Heart right ventricle (tissue), 16 donors: ENCODE measurements around the gene RPS6KA2. TPM values are rescaled to one million over a fixed set of nuclear protein-coding genes. Genes with fewer than 3 reads are reported as not detected.

Experiments
- ATAC-seq, 8 donors: fragments of 200-7000 bp; cut with Tn5 transposase; one replicate each; pipeline ENCODE4 v1.9.1; 2020; ENCODE audit warnings: mild to moderate bottlenecking in 8 of 8, moderate library complexity in 8 of 8, moderate number of reproducible peaks in 1 of 8
- DNase-seq, 2 donors: peaks; one replicate each; pipeline ENCODE4 v3.0.0-alpha.2; 2020
- H3K27ac ChIP-seq, 10 donors: fragments of 200-600 bp; sonication (generic) in 2 of 10; one replicate each; pipeline versions ENCODE4 v1.5.0 to v1.8.0; 2020 to 2022; ENCODE audit warnings: mild to moderate bottlenecking in 3 of 10
- H3K27me3 ChIP-seq, 7 donors: fragments of 200-600 bp; one replicate each; pipeline ENCODE4 v1.8.0; 2021 to 2022; ENCODE audit warnings: mild to moderate bottlenecking in 2 of 7
- H3K36me3 ChIP-seq, 9 donors: fragments of 200-600 bp; sonication (generic) in 1 of 9; one replicate each; pipeline versions ENCODE4 v1.5.0 to v1.8.0; 2020 to 2022; ENCODE audit warnings: mild to moderate bottlenecking in 2 of 9
- H3K4me1 ChIP-seq, 9 donors: fragments of 200-600 bp; sonication (generic) in 1 of 9; one replicate each; pipeline versions ENCODE4 v1.5.0 to v1.8.0; 2020 to 2022; ENCODE audit warnings: mild to moderate bottlenecking in 4 of 9
- H3K4me3 ChIP-seq, 10 donors: fragments of 200-600 bp; sonication (generic) in 2 of 10; one replicate each; pipeline versions ENCODE4 v1.5.0 to v1.8.0; 2020 to 2022; ENCODE audit warnings: mild to moderate bottlenecking in 7 of 10, moderate library complexity in 2 of 10
- H3K9me3 ChIP-seq, 11 donors: fragments of 200-600 bp in 10 of 11; sonication (generic) in 2 of 11; one replicate each; pipeline versions ENCODE4 v1.5.0 to v1.8.0; 2013 to 2022; ENCODE audit warnings: mild to moderate bottlenecking in 2 of 11, control low read depth in 1 of 11, moderate library complexity in 1 of 11
- WGBS, 2 donors: extraction: QIAGEN DNeasy Blood & Tissue Kit; methylation state at CpG; one replicate each; pipeline ENCODE4 v1.1.7; 2013; ENCODE audit warnings: inconsistent platforms in 1 of 2; 5-methylcytosine and 5-hydroxymethylcytosine counted together
- intact Hi-C, 10 donors: fragments of 100-400 bp; cut with DNase I; formaldehyde crosslinking; loops; one replicate each; pipeline versions ENCODE4 v1.11.1 to v1.14.2; 2022
- polyA plus RNA-seq, 2 donors: library from polyadenylated mRNA; stranded (reverse); fragments of 200-250 nt; gene quantifications; one replicate each; pipeline ENCODE4 v1.2.3, GENCODE V29; 2013
- total RNA-seq, 10 donors: library from RNA; stranded (reverse); fragmentation: NEBNext Ultra II Directional in 3 of 10; extraction: Animal tissue kit (Norgen Biotek cat#: 25700) in 3 of 10; gene quantifications; one replicate each; pipeline versions ENCODE4 v1.2.1 to v1.2.4, GENCODE V29; 2021 to 2023
- TF ChIP-seq, protein P1 (sequence below), 9 donors: fragments of 200-600 bp; sonication (generic) in 2 of 9; IDR thresholded peaks; one replicate each; pipeline versions ENCODE4 v1.5.0 to v1.8.0; 2021 to 2022; ENCODE audit warnings: antibody characterized with exemption in 9 of 9, mild to moderate bottlenecking in 5 of 9, moderate library complexity in 1 of 9
- donor health status: Arrhythmogenic right ventricular cardiomyopathy.
- donor health status: ischemic (EF 13 %, LVEDD 7.1; RV severe dilation, severe dysfunction).
- donor health status: healthy with polysubstance abuse.
- donor health status: DM: no; HTN: yes; CAD: no.
- donor health status: DM: no; HTN: no; CAD: no.
- donor health status: ischemic (EF 25% LVEDD 6.9; RV normal size, moderate dysfunction).
- donor health status: ischemic (EF 25% LVEDD 5.7; RV mildly dilated, moderate dysfunction).
- donor health status: healthy.
- donor health status: DM: yes; HTN: yes; CAD: no.
- donor health status: Ischemic cardiomyopathy.
- donor health status: ischemic (EF 35%, LVEDD 5.7; RV mildly dilated, moderate dysfunction).
- donor health status: nonischemic (EF 11% LVEDD 7.7; RV severe dilation, severe dysfunction).
- donor health status: DM: yes; HTN: yes; CAD: no.
- donor health status: PGD.
- donor health status: ischemic (EF 29% LVEDD 5.4; RV normal size, mild dysfunction).
- donor health status: nonischemic (EF 23%, LVEDD 6.1; RV moderate dilation, normal function).

RPS6KA2 gene
- total and polyA plus RNA-seq, 12 donors, result 20.3 to 91.4 (median 73.7) TPM

GRCh38 chr6:166559211-166559610 lies 67.8 kb downstream of the RPS6KA2 start:
- intact Hi-C loops, result loop anchor here in 5 of 10 donors (5.0 kb wide), 2 partner anchors 53 to 68 kb away; partner anchors contain the start of gene RPS6KA2 (in 4 of the 5)
- Histone ChIP-seq H3K4me1 (peaks cover 3 to 69% (median 44%) of the 10 kb centered on the region in 9 donors), H3K36me3 (peaks cover 0 to 4% (median 0%) of the 10 kb centered on the region in 9 donors), H3K27me3 (no peaks in the 10 kb centered on the region), H3K9me3 (peaks cover 0 to 19% (median 7%) of the 10 kb centered on the region in 11 donors), H3K27ac (no peak overlapping the region), H3K4me3 (no peak overlapping the region)
- TF ChIP-seq, protein P1, sequence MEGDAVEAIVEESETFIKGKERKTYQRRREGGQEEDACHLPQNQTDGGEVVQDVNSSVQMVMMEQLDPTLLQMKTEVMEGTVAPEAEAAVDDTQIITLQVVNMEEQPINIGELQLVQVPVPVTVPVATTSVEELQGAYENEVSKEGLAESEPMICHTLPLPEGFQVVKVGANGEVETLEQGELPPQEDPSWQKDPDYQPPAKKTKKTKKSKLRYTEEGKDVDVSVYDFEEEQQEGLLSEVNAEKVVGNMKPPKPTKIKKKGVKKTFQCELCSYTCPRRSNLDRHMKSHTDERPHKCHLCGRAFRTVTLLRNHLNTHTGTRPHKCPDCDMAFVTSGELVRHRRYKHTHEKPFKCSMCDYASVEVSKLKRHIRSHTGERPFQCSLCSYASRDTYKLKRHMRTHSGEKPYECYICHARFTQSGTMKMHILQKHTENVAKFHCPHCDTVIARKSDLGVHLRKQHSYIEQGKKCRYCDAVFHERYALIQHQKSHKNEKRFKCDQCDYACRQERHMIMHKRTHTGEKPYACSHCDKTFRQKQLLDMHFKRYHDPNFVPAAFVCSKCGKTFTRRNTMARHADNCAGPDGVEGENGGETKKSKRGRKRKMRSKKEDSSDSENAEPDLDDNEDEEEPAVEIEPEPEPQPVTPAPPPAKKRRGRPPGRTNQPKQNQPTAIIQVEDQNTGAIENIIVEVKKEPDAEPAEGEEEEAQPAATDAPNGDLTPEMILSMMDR (IDR thresholded peaks at IDR 0.05), result no peak
- ATAC-seq (no peak), DNase-seq (no peak)
- WGBS, 2 donors, result 95% methylated on average over 5 of the region's 5 CpGs

- Histone ChIP-seq H3K4me3 (no peak overlapping the region), H3K4me1 (peaks cover 2 to 69% (median 51%) of the 10 kb centered on the region in 9 donors), H3K36me3 (peaks cover 0 to 4% (median 0%) of the 10 kb centered on the region in 9 donors), H3K27me3 (no peaks in the 10 kb centered on the region), H3K27ac (peak overlapping the region in 1 of 10 donors; percentile 26), H3K9me3 (peaks cover 0 to 19% (median 7%) of the 10 kb centered on the region in 11 donors)
- intact Hi-C loops, result loop anchor here in 5 of 10 donors (5.0 kb wide), 2 partner anchors 54 to 69 kb away; partner anchors contain the start of gene RPS6KA2 (in 4 of the 5)
- WGBS, 2 donors, result 91% methylated on average over 12 of the region's 12 CpGs
- ATAC-seq (no peak), DNase-seq (no peak)
- TF ChIP-seq, protein P1 (IDR thresholded peaks at IDR 0.05), result no peak
Observed at GRCh38 chr6:166558156-166559005, 68.7 kb downstream of the RPS6KA2 start.

- Histone ChIP-seq H3K9me3 (peaks cover 0 to 19% (median 7%) of the 10 kb centered on the region in 11 donors), H3K36me3 (no peaks in the 10 kb centered on the region), H3K4me3 (peak overlapping the region in 4 of 10 donors; percentile 9 to 32 (median 24)), H3K4me1 (peaks cover 10 to 65% (median 50%) of the 10 kb centered on the region in 9 donors), H3K27ac (peak overlapping the region in 9 of 10 donors; percentile 62 to 87 (median 76)), H3K27me3 (no peaks in the 10 kb centered on the region)
- WGBS, 2 donors, result 27 to 43% methylated on average over 16 of the region's 16 CpGs
- peak; percentile 87 to 98 (median 94) for ATAC-seq
- intact Hi-C loops, result loop anchor here in 6 of 10 donors (1.0 to 5.0 kb wide), 6 partner anchors 18 to 70 kb away; partner anchors contain the start of gene RPS6KA2 (in 6 of the 6)
- TF ChIP-seq, protein P1 (IDR thresholded peaks at IDR 0.05), result peak in 2 of 9 donors; percentile 24 to 31
- peak; percentile 80 to 90 for DNase-seq
Observed at GRCh38 chr6:166556863-166557322, 70.2 kb downstream of the RPS6KA2 start.

GRCh38 chr6:166556336-166556735 lies 70.7 kb downstream of the RPS6KA2 start:
- DNase-seq (no peak), ATAC-seq (no peak)
- H3K4me3 ChIP-seq, result no peak overlapping the region
- intact Hi-C loops, result loop anchor here in 6 of 10 donors (2.0 to 5.0 kb wide), 4 partner anchors 56 to 71 kb away; partner anchors contain the start of gene RPS6KA2 (in 5 of the 6)
- peaks cover 0 to 19% (median 7%) of the 10 kb centered on the region in 11 donors for H3K9me3 ChIP-seq
- H3K27ac ChIP-seq, result peak overlapping the region; percentile 25 to 87 (median 76)
- no peaks in the 10 kb centered on the region for H3K27me3 ChIP-seq
- TF ChIP-seq, protein P1 (IDR thresholded peaks at IDR 0.05), result no peak
- H3K36me3 ChIP-seq, result no peaks in the 10 kb centered on the region
- H3K4me1 ChIP-seq, result peaks cover 10 to 60% (median 50%) of the 10 kb centered on the region in 9 donors
